ENCODE measurements around the gene CCER1.

Gene CCER1

DNA sequence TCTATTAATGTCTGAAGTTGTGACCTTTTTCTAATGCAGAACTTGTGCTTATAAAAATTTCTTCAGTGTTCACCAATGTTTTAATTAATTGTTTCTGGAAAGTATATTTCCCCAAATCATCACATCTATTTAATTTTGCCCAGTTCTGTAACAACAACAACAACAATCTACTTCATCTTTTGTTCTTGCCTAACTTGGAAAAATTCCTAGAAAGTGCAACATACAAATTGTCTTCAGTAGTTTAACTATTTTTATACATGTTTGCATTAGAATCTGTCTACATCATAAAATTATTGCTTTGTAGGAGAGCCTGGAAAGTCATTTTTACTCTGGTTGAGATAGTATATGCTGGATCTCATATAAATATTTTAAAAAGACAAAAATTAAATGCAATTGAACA lies 38.5 kb downstream of the CCER1 start:
- DNase-seq = no peak

GRCh38 chr12:90915353-90915752 lies 39.6 kb downstream of the CCER1 start:
- DNase-seq = no peak

DNA sequence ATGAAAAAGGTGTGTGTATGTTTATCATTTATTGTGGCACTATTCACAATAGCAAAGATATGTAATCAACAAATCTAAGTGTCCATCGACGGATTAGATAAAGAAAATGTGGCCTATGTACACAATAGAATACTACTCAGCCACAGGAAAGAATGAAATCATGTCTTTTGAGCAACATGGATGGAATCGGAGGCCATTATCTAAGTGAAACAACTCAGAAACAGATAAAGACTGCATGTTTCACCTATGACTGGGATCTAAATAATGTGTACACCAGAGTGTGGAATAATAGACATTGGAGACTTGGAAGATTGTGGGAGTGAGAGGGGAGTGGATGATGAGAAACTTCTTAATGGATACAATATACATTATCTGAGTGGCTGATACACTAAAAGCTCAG lies 44.0 kb downstream of the CCER1 start:
- no peak for DNase-seq

DNA sequence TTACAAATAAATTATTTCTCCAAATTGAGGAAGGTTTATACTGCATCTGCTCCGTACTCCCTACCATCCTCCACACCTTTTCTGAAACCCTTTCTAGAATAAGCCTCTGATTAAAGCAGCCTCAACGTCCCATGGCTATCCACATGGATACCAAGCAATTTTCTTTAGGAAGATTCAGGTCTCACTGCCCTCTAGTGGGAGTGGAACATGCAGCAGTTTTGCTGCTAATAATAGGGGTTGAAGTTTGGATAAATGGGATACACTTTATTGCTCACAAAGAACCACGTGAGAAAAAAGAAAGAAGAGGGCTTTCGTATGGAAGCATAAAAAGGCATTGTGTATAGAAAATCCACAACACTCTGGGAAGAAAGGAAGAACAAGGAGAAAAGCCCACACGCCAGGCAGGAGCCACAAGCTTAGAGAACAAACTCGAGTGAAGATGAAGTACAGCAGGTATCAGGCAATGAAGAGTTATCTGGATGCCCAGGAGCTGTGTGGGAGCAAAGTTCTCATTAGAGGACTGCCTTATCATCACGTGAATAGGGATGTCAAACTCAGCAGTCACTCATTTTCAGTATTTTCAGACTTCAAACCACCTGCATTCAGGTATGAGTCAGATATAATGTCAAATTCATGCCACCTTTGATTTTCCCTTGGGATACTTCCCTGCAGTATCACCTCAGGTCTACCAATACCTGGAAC lies 45.8 kb downstream of the CCER1 start:
- no peak for DNase-seq

- no peak for DNase-seq
These were observed 46.5 kb downstream of the CCER1 start for GRCh38 chr12:90908465-90908864.

GRCh38 chr12:90905691-90906370 lies 49.1 kb downstream of the CCER1 start:
- no peak for DNase-seq

- no peak for DNase-seq
These were observed 52.4 kb downstream of the CCER1 start for GRCh38 chr12:90902596-90902995.
